Activated CD4-positive, alpha-beta T cell treated with anti-CD3 and anti-CD28 coated beads, Interleukin-2, amount 10 ng/mL, durations not matched to agents 24 days and 14 days (primary cell): ENCODE results near the gene TSTD2. TPM values are rescaled to one million over a fixed set of nuclear protein-coding genes. Genes with fewer than 3 reads are reported as not detected.
A peak's percentile ranks its signal among the peaks of the same experiment; 100 is the strongest.

Source experiments
- DNase-seq: peaks from one replicate; pipeline ENCODE4 v3.0.0; 2022
- H3K27ac Mint-ChIP-seq: one replicate; pipeline ENCODE4 v1.8.0; 2022; ENCODE audit warnings: mild to moderate bottlenecking, mixed read lengths
- H3K27me3 Mint-ChIP-seq: one replicate; pipeline ENCODE4 v1.8.0; 2022; ENCODE audit warnings: mixed read lengths
- H3K36me3 Mint-ChIP-seq: one replicate; pipeline ENCODE4 v1.8.0; 2022; ENCODE audit warnings: low read depth, mild to moderate bottlenecking, mixed read lengths
- H3K4me1 Mint-ChIP-seq: one replicate; pipeline ENCODE4 v1.8.0; 2021; ENCODE audit warnings: mixed read lengths
- H3K4me3 Mint-ChIP-seq: one replicate; pipeline ENCODE4 v1.8.0; 2022; ENCODE audit warnings: mild to moderate bottlenecking, moderate library complexity, mixed read lengths
- H3K9me3 Mint-ChIP-seq: one replicate; pipeline ENCODE4 v1.8.0; 2021; ENCODE audit warnings: mixed read lengths
- intact Hi-C: fragments of 100-400 bp; cut with micrococcal nuclease; formaldehyde crosslinking; loops from one replicate; pipeline ENCODE4 v1.15.1; 2023
- total RNA-seq: library from RNA; stranded (reverse); gene quantifications from 2 replicates; pipeline ENCODE4 v1.2.3, GENCODE V29; 2022

TSTD2 gene
- total RNA-seq, 1 donor from 2014 or later, result 17.7 TPM

DNA sequence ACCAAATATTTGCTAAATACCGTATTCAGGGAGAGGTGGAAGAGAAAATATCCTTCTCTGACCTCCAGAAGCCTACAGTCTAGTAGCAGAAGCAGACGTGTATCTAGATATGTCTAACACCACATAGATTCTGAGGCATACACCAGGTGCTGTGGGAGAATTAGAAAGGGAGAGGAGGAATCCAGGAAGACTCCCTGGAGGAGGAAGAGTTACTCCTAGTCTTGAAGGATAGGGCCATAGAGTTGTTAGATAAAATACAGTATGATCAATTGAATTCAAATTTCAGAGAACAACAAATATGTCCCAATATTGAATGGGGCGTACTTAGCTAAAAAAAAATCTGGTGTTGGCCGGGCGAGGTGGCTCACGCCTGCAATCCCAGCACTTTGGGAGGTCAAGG lies 73.0 kb downstream of the TSTD2 start:
- Mint-ChIP-seq H3K36me3 (no peaks in the 10 kb centered on the region), H3K4me1 (peaks cover 10% of the 10 kb centered on the region), H3K27ac (no peak overlapping the region), H3K9me3 (no peaks in the 10 kb centered on the region), H3K27me3 (peaks cover 22% of the 10 kb centered on the region), H3K4me3 (no peak overlapping the region)
- DNase-seq, result no peak
- intact Hi-C loops, result no loop called here

DNA sequence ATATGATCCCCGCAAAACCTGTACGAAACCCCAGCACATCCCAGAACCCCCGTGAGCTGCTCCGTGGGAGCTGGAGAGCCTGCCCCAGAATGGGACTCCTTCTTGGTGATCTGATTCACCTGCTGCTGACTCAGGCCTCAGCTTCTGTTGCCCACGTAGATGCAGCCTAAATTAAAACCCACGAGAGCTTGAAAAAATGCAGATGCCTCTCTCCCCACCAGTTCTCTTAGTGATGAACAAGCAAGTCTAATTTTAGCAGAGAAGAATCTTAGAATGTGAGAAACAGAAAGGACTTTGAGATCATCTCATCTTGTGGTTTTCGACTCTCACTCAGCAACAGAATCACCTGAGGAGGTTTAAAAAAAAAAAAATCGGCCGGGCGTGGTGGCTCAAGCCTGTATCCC lies 74.1 kb downstream of the TSTD2 start:
- intact Hi-C loops, result no loop called here
- peaks cover 10% of the 10 kb centered on the region for H3K4me1 Mint-ChIP-seq
- DNase-seq, result peak; percentile 62
- H3K27me3 Mint-ChIP-seq, result peaks cover 25% of the 10 kb centered on the region
- no peaks in the 10 kb centered on the region for H3K36me3 Mint-ChIP-seq
- H3K9me3 Mint-ChIP-seq, result no peaks in the 10 kb centered on the region
- peak overlapping the region; percentile 52 for H3K4me3 Mint-ChIP-seq
- peak overlapping the region; percentile 38 for H3K27ac Mint-ChIP-seq

DNA sequence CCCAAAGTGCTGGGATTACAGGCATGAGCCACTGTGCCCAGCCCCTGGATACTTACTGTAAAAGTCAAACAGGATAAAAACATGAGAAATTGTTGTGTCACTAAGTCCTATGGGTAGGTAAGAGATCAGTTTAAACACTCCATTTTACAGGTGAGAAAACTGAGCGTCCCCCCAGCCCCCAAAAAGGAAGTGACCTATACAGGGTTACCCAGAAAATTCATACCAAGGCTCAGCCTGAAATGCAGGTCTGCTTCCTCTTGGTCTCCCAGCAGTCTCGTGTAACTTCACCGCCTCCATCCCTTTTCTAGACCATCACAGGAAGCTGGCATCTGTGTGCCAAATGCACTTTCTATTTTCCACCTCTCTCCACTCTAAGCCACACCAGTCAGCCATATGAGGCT lies 74.5 kb downstream of the TSTD2 start:
- H3K9me3 Mint-ChIP-seq, result no peaks in the 10 kb centered on the region
- peak overlapping the region; percentile 52 for H3K4me3 Mint-ChIP-seq
- no peak for DNase-seq
- peaks cover 26% of the 10 kb centered on the region for H3K27me3 Mint-ChIP-seq
- H3K4me1 Mint-ChIP-seq, result peaks cover 10% of the 10 kb centered on the region
- H3K36me3 Mint-ChIP-seq, result no peaks in the 10 kb centered on the region
- H3K27ac Mint-ChIP-seq, result peak overlapping the region; percentile 38
- intact Hi-C loops, result no loop called here

DNA sequence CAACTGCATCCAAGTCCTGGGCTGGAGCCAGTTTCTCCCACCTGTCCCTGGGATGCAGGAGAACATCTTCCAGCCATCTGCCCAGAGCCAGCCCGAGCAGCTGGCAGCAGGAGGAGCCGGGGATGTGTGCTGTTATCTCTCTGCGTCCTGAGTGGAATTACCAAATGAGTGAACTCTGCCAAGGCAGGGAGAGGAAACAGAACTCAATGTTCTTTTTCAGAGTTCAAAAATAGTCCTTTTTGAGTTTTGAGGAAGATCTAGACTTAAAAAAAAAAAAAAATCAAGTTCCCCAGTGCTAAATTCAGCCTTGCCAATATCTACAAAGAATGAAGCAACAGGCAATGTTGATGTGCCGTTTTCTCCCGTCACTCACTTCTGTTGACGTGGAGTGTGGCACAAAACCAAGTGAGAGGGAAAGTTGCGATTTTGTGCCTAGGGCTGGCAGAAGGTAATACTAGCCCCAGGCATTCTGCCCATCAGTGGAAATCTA lies 75.5 kb downstream of the TSTD2 start:
- peaks cover 29% of the 10 kb centered on the region for H3K27me3 Mint-ChIP-seq
- peaks cover 10% of the 10 kb centered on the region for H3K4me1 Mint-ChIP-seq
- no peak overlapping the region for H3K27ac Mint-ChIP-seq
- no peak for DNase-seq
- intact Hi-C loops, result no loop called here
- H3K4me3 Mint-ChIP-seq, result no peak overlapping the region
- no peaks in the 10 kb centered on the region for H3K36me3 Mint-ChIP-seq
- no peaks in the 10 kb centered on the region for H3K9me3 Mint-ChIP-seq

DNA sequence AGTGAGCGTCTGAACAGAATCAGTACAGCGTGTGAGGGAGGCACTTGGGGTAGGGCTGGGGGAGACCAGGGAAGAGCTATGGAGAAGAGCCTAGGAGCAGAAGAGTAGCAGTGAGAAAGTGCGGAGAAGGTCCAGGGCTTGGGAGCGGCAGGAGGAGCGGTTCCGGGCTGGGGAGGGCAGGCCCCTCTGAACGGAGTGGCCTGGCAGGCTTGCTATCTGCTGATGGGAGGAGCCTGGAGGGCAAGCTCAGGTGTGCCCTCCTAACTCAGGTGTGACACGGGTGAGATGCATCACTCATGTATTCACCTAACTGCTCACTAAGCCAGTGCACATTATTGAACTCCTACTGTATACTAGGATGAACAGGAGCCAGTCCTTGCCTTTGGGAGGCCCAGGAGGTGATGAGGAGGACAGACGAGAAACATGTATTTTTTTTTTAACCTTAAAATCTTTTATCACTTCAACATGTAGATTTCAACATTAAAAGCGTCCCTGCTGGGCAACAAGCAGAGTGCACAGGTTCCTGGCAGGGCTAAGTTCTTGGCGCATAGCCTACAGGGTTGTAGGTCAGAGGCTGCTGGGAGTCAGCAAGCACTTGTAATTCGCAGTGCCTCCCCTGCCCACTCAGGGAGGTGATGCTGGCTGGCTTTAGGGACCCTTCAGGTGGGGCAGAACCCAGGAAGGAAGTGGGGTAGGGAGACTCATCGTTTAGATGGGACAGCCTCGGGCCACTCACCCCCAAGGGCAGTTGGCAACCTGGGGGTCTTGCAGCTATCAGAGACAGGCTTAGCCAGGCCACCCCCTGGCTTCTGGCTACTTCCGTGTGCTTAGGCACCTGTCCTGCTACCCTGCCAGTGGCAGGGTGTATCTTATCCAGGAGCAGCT lies 76.2 kb downstream of the TSTD2 start:
- H3K4me1 Mint-ChIP-seq, result peaks cover 10% of the 10 kb centered on the region
- no peak for DNase-seq
- H3K4me3 Mint-ChIP-seq, result no peak overlapping the region
- H3K9me3 Mint-ChIP-seq, result no peaks in the 10 kb centered on the region
- no peaks in the 10 kb centered on the region for H3K36me3 Mint-ChIP-seq
- intact Hi-C loops, result no loop called here
- no peak overlapping the region for H3K27ac Mint-ChIP-seq
- peaks cover 31% of the 10 kb centered on the region for H3K27me3 Mint-ChIP-seq

DNA sequence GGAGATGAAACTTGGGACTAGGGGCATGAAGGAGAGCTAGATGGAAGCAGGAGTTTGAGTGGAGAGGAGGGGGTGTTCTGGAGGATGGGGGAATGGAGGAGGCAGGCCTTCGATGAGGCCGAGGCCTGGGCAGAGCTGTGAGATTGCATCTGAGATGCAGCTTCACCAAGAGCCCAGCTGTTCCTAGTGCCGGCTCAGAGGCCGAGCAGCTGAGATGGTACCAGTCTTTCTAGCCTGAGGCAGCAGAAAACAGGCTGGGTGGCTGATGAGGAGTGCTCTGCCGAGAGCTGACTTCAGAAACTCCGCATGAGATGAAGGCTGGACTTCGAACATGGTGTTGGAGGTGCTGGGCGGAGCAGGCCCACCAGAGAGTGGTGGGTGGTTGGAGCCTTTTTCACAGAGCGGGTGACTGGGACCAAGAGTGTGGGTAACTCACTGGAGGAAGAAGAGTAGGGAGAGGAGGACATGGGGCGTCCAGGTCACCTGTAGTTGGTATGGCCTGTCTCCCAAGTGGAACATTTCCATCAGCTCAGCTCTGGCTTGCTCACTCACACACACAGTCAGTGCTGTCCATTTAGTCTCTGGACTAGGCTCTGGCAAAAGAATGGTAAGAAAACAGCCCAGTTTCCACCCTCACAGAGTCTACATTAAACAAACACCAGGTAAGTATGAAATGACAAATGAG lies 77.0 kb downstream of the TSTD2 start:
- Mint-ChIP-seq H3K36me3 (no peaks in the 10 kb centered on the region), H3K9me3 (no peaks in the 10 kb centered on the region), H3K4me3 (no peak overlapping the region), H3K27ac (no peak overlapping the region), H3K27me3 (peaks cover 30% of the 10 kb centered on the region), H3K4me1 (peaks cover 10% of the 10 kb centered on the region)
- intact Hi-C loops, result no loop called here
- DNase-seq, result no peak

DNA sequence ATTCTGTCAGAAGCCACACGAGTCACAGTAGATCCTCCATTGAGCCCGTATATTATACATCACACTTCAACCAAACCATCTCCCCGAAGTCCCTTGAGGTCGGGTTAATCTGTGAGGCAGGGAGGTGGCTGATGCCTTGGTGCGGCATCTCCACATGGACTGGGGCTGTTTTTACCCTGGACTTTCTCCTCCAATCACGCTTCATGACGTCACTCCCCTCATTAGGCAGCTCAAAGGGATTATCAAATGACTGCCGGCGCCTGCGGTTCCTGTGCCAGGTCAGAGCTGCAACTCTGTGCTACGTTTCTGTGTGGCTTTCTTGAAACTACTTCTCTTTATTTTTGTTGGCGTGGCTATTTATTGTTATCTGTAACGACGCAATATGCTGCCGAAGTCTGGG lies 78.0 kb downstream of the TSTD2 start:
- Mint-ChIP-seq H3K27me3 (peaks cover 31% of the 10 kb centered on the region), H3K4me1 (peaks cover 10% of the 10 kb centered on the region), H3K4me3 (no peak overlapping the region), H3K36me3 (no peaks in the 10 kb centered on the region), H3K9me3 (no peaks in the 10 kb centered on the region), H3K27ac (no peak overlapping the region)
- DNase-seq, result no peak
- intact Hi-C loops, result no loop called here

DNA sequence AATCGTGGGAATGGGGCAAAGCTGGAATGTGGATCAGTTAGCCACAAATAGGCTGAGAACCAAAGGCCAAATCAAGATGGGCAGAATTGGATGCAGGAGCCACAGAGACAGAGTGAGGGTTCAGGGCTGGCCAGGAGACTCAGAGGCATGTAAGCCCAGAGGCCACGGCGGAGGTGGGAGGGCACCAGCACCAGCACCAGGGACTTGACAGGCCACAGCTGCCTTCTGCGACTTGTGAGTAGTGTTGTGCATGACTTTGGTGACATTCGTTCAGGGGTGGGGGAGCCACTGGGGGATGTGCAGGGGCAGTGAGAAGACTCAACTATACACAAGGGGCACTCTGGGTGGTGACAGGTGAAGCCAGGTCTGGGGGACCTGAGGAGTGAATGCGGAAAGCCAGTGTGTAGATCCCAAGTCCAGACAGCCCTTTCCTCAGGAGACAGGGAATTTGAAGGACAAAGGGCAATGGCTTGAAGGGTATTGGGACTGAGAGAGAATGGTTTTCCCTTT lies 78.5 kb downstream of the TSTD2 start:
- Mint-ChIP-seq H3K4me3 (no peak overlapping the region), H3K27ac (no peak overlapping the region), H3K27me3 (peaks cover 32% of the 10 kb centered on the region), H3K9me3 (no peaks in the 10 kb centered on the region), H3K4me1 (peaks cover 7% of the 10 kb centered on the region), H3K36me3 (no peaks in the 10 kb centered on the region)
- intact Hi-C loops, result no loop called here
- DNase-seq, result no peak

DNA sequence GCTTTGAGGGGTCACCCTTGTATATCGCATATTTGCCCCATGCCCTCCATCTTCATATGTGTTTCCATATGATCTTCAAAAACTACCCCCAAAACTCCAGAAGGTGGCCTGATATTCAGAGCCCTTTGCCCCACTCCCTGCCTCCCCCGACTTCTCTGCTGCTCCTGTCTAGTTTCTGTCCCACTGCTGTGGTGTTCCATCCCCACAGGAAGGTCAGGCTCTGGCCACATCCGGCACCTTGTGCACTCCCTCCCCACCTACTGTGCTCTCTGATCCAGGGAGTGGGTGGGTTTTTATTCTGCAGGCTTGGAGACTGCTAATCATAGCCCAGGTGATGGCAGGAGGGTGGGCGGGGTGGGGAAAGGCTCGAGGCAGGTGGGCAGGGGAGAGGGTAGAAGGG lies 79.3 kb downstream of the TSTD2 start:
- Mint-ChIP-seq H3K4me3 (no peak overlapping the region), H3K27me3 (peaks cover 32% of the 10 kb centered on the region), H3K27ac (no peak overlapping the region), H3K36me3 (no peaks in the 10 kb centered on the region), H3K4me1 (peaks cover 2% of the 10 kb centered on the region), H3K9me3 (no peaks in the 10 kb centered on the region)
- intact Hi-C loops, result no loop called here
- no peak for DNase-seq

DNA sequence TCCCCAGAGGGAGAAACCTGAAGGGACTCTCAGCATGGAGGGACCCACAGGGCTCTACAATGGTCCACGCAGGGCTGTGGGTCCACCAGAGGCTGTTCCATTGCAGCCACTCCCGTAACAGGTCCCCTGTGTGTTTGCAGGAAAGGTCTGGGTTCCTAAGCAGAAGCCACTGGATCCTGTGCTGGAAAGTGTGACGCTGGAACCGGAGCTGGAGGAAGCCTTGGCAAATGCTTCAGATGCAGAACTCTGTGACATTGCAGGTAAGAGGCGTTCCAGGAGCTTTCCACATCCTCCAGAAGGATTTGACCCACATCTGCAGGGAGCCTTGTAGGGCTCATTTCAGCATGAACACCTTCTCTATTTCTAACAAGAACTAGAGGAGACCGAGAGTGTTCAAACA lies 80.0 kb downstream of the TSTD2 start:
- intact Hi-C loops, result no loop called here
- Mint-ChIP-seq H3K4me3 (no peak overlapping the region), H3K9me3 (no peaks in the 10 kb centered on the region), H3K4me1 (no peaks in the 10 kb centered on the region), H3K27me3 (peaks cover 36% of the 10 kb centered on the region), H3K36me3 (no peaks in the 10 kb centered on the region), H3K27ac (no peak overlapping the region)
- DNase-seq, result no peak

DNA sequence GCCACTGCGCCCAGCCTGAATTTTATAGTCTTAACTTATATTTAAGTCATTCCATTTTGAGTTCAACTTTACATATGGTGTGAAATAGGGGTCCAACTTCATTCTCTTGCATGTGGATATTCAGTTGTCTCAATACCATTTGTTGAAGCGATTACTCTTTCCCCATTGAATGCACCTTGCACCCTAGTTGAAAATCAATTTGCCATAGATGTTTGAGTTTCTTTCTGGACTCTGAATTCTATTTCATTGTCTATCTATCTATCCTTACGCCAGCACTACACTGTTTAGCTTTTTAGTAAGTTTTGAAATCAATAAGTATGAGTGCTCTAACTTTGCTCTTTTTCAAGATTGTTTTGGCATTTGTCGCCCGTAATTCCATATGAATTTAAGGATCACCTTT lies 81.9 kb downstream of the TSTD2 start:
- Mint-ChIP-seq H3K9me3 (no peaks in the 10 kb centered on the region), H3K27ac (no peak overlapping the region), H3K4me3 (no peak overlapping the region), H3K4me1 (no peaks in the 10 kb centered on the region), H3K36me3 (no peaks in the 10 kb centered on the region), H3K27me3 (peaks cover 34% of the 10 kb centered on the region)
- DNase-seq, result no peak
- intact Hi-C loops, result no loop called here

DNA sequence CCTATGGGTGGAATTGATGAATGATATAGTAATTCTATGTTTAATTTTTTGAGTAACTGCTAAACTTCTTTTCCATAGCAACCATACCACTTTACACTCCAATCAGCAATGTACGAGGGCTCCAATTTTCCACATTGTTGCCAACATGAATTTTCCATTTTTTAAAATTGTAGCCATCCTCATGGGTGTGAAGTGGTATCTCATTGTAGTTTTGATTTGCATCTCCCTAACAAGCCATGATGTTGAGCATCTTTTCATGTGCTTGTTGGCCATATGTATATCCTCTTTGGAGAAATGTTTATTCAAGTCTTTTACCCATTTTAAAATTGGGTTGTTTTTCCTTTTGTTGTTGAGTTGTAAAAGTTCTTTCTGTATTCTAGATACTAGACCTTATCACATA lies 82.8 kb downstream of the TSTD2 start:
- H3K4me3 Mint-ChIP-seq, result no peak overlapping the region
- H3K27me3 Mint-ChIP-seq, result peaks cover 31% of the 10 kb centered on the region
- H3K27ac Mint-ChIP-seq, result no peak overlapping the region
- H3K4me1 Mint-ChIP-seq, result no peaks in the 10 kb centered on the region
- no peaks in the 10 kb centered on the region for H3K36me3 Mint-ChIP-seq
- H3K9me3 Mint-ChIP-seq, result no peaks in the 10 kb centered on the region
- DNase-seq, result no peak
- intact Hi-C loops, result no loop called here
